NOMO-1 treated with DMSO at 0.1 percent for 48 hours (cell line): ENCODE measurements around the gene PALM.
"Not testable (repeated sequence)": the region's sequence is repeated elsewhere in the genome, so short reads cannot be mapped to it uniquely, and the experiment has no call there.

ENCODE experiments used
- DNase-seq: peaks from one replicate; lab custom pipeline; 2025; ENCODE audit not compliant: unreplicated experiment; lab: John Stamatoyannopoulos, UW

Gene PALM, protein sequence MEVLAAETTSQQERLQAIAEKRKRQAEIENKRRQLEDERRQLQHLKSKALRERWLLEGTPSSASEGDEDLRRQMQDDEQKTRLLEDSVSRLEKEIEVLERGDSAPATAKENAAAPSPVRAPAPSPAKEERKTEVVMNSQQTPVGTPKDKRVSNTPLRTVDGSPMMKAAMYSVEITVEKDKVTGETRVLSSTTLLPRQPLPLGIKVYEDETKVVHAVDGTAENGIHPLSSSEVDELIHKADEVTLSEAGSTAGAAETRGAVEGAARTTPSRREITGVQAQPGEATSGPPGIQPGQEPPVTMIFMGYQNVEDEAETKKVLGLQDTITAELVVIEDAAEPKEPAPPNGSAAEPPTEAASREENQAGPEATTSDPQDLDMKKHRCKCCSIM

DNA sequence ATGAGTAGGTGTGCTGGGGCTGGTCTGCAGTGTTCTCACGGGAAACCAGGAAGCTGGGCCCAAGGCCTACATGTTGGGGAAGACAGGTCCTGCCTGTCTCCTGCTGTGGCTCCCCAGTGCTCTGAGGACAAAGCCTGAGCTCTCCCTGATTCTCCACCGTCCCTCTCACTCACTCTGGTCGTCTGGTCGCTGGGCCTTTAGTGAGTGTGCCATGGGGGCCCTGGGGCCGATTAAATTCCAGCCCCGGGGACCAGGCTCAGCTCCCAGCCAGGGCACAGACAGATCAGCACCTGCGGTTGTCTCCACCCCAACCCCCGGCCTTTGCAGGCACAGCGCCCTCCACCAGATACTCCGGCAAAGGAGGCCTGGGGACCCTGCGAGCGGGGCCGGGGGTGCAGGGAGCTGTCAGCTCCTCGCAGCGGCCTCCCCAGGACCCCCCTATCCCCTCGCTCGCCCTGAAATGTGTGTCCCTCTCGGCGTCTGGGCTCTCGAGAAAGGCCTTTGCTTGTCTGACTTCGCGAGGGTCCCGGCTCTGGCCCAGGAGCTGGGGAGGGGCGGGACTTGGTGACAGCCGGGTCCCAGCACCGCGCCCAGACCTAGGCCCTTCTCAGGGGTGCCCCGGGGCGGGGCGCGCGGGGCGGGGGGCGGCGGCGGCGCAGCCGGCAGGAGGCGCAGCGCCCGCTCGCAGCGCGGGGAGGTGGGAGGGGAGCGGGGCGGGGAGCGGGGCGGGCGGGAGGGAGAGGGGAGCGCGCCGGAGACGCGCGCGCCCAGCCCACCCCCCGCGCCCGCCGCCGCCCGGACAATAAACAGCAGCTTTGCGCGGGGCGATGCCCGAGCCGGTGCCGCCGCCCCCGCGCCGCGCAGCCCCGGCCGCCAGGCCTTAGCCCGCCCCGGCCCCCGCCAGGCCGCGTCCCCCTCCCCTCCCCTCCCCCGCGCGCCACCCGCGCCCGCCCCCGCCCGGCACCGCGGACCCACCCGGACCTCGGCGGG, at the start of gene PALM:
Gene PALM, plus strand, starts transcription at position 782 of the 990 bp plus-strand sequence. CDS start 212 bp downstream, outside the sequence.
- DNase-seq: no peak

DNA sequence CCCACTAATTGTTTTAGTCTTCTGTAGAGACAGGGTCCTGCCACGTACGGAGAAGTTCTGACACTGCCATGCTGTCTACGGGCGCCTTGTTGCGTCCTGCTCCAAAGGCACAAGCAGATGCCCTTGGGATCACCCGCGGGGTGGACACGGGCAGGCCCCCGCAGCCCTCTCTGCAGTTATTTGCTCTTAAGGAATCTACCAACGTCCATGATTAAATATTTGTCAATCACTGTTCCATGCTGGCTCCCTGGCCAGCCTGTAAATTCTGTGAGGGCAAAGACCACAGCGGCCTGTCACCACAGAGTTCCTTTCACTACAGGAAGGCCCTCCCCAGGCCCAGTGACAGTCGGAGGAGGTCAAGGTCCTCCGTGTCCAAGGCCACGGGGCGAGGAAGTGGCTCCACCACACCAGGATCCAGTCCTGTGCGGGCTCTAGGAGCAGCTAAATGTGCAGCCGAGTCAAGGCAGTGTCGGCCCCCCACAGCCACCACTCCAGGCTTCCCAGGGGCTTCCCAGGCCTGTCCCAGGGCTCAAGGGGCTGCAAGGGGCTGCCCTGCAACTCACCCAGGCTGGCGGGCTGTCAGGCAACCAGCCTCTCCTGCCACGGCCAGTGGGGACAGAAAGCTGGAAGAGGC, 47.8 kb upstream of the PALM start:
- DNase-seq: no peak

DNA sequence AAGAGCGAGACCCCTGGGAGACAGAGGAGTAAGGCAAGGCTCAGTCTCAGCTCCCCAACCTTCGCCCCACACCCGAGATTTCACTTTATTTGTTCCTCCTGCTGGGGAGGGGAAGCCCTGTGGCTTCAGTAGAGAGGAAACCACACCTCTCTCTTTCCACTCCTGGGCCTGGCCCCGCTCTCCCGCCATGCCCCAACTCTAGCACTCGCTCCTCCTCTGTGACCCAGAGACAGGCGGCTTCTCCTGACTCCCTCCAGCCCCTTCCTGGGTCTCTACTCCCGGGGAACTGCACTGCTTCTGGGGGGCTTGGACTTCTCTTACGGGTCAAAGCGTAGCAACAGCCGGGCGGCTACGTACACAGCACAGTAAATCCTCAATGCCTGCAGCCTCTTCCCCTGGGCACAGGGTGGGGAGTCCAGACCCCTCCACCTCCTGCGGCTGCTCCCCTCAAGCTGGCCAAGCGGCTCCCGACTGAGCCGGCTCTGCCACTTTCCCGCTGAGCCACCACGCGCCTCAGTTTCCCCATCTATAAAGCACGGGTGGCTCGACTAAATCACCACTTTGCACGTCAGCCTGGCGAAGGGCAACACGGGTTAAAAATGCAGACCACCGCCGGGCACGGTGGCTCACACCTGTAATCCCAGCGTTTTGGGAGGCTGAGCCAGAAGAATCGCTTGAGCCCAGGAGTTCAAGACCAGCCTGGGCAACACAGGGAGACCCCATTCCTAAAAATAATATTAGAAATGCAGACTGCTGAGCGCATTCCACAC, 47.1 kb upstream of the PALM start:
- peak; percentile 53 for DNase-seq

DNA sequence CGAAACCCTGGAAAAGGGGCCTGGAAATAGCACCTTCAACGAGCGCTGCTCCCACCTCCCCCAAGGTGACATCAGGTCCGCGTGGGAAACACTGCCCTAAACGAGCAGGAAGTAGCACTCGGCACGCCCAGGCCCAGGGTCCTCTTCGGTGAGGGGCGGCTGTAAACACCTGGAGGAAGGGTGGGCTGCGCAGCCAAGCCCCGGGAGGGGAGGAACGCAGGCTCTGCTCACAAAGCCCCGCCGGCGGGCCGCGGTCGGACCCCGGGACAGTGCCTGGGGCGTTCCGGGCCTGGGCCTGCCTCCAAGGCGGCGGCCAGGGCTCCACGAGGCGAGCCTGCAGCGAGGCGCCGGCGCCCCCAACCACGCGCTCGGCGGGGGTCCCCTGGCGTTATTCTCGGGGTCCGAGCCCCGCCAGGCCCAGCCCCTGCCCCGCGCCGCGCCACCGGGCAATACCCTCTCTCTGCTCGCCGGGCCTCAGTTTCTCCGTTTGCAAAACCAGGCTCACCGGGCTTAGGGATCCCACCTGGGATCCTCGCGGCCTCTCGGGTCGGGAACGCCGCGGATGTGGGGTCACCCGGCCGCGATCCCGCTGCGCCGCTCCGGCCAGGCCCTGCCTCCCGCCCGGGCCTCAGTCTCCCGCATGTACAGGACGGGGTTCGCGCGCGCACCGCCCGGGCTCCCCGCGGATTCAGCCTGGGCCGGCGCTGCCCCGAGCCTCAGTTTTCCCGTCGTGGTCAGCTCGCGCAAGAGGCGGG, 46.4 kb upstream of the PALM start:
- peak; percentile 56 for DNase-seq

DNA sequence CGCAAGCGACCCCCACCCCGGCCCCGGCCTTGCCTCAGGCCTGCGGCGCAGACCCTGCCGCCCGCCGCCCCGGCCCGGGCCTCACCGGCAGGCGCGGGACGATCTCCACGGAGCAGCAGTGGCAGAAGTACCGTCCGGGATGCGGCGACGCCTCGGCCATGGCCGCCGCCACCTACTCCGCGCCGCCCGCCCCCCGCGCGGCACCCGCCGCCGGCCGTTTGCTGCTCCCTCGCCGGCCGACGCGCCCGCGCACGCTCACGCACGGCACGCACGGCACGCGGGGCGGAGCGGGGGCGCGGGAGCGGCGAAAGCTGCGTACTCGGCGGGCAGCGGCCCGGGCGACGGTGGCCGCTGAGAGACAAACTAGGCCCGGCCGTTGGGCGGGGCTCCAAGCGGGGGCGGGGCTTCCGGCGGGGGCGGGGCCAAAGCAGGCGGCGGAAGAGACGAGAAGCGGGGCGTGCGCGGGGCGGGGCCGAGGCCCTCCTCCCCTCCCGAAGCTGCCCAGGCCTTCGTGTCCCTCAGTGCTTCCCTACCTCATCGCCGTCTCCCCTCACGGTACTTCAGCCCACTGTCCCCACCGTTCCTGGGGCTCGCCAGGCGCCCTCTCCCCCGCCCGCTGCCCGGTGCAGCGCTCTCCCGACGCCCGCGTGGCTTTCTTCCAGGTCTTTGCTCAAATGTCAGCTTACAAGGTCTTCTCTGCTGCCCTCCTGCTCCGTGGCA, 45.6 kb upstream of the PALM start, which contains the start of gene RNF126:
Gene RNF126, minus strand, starts transcription at position 253 of the 720 bp plus-strand sequence. Its CDS starts 93 bp downstream, at position 160.
- DNase-seq: peak; percentile 89

DNA sequence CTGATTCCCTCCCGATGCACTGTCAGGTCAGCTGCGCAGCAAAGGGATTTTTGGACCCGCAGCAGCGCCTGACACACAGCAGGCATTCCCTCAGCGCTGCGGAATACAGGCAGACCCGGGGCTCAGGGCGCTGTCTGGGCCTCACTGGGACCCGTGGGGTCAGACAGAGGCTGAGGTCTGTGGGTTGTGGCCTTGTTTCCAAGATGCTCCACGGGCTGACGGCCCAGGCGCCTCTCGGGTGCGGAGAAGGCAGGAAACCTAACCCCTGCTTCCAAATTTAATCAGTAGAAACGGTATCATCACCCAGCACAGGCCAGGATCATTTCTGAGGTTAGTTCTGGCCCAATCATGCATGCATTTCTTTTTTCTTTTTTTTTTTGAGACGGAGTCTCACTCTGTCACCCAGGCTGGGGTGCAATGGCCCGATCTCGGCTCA, 45.0 kb upstream of the PALM start:
- no peak for DNase-seq

DNA sequence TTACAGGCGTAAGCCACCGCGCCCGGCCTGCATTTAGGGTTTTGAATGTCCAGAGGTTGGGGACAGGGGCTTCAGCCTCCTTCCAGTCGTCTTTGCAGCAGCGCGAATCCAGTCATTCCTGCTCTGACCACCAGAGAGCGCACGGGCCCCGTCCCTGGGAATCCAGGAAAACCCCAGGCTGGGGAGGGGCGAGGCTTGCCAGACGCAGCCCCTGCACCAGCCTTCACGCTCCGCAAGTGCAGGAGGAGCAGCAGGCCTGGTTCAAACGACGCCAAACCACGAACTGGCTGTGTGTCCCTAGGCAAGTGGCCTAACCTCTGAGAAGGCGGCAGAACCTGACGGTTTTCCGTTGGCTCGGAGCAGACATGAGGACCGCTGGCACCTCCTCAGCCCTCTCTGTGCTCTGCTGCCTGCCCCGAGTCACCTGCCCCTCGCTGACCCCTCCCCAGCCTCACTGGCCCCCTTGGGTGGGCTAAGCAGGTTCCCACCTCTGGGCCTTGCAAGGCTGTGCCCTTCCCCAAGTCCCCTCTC, 43.8 kb upstream of the PALM start:
- peak; percentile 54 for DNase-seq

DNA sequence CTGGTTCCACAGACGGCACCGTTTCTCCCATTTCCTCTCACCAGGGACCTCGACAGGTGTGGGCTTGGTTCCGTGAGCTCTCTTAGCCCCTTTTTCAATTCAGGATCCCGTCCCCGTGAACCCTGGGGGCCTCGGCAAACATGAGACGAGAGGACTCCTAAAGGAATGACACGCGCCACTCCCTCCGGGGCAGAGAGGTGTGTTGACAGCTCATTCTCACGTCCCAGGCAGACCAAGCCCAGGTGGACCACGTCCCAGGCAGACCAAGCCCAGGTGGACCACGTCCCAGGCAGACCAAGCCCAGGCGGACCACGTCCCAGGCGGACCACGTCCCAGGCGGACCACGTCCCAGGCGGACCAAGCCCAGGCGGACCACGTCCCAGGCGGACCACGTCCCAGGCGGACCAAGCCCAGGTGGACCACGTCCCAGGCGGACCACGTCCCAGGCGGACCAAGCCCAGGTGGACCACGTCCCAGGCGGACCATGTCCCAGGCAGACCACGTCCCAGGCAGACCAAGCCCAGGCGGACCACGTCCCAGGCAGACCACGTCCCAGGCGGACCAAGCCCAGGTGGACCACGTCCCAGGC, 41.7 kb upstream of the PALM start:
- not testable (repeated sequence) for DNase-seq

DNA sequence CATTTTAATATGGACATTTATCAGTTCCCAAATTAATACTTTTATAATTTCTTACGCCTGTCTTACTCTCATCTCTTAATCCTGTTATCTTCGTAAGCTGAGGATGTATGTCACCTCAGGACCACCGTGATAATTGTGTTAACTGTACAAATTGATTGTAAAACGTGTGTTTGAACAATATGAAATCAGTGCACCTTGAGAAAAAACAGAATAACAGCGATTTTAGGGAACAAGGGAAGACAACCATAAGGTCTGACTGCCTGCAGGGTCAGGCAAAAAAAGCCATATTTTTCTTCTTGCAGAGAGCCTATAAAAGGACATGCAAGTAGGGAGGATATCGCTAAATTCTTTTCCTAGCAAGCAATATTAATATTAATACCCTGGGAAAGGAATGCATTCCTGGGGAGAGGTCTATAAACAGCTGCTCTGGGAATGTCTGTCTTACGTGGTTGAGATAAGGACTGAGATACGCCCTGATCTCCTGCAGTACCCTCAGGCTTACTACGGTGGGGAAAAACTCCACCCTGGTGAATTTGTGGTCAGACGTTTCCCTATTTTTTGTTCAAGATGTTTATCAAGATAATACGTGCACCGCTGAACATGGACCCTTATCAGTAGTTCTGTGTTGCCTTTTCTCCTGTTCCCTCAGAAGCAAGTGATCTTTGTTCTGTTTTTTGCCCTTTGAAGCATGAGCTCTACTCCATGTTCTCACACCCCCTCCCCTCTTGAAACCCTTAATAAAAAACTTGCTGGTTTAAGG, 39.9 kb upstream of the PALM start:
- DNase-seq: not testable (repeated sequence)

DNA sequence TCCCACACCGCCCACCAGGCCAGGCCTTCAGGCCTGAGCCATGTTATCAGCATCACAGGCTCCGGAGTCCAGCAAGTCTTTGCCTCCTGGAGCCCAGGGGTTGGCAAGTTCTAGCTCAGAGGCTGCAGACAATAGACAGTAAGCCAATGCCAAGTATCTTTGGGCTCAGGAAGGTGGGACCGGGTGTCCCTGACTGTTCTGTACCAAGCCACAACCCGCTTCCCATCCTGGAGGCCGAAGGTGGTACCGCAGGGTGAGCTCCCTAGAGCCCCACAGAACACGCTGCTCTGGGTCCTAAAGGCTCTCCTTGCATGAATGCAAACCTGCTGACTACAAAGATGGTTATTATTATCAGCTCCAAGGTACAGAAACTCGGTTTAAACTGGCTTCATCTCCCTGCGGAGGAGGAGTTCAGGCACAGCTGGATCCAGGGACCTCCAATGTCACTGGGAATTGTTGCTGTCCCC, 38.1 kb upstream of the PALM start:
- DNase-seq: no peak

DNA sequence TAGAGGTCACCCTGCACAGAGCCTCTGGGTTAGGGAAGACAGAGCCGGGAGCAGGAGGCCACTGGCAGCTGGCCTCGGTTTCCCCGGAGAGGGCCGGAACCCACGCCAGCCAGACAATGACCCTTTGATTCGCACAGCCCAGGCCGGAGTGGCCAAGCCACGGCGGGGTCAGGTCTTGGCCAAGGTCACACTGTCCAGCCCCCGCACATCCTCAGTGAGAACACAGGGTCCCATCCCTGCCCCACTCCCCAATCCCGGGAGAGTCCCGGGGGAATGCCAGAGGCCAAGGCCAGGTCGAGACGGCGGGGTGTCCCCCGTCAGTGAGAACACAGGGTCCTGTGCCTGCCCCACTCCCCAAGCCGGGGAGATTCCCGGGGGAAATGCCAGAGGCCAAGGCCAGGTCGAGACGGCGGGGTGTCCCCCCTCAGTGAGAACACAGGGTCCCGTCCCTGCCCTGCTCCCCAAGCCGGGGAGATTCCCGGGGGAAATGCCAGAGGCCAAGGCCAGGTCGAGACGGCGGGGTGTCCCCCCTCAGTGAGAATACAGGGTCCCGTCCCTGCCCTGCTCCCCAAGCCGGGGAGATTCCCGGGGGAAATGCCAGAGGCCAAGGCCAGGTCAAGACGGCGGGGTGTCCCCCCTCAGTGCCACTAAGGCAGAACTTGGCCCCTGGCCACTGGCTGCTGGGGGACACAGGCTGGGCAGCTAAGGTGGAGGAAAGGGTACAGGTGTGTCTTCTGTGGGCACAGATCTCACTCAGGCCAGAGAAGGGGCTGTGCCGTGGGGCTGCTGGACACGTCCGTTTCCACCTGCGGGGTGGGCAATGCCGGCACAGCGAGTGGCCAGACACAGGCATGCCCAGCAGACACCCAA, 34.2 kb upstream of the PALM start:
- DNase-seq: no peak

DNA sequence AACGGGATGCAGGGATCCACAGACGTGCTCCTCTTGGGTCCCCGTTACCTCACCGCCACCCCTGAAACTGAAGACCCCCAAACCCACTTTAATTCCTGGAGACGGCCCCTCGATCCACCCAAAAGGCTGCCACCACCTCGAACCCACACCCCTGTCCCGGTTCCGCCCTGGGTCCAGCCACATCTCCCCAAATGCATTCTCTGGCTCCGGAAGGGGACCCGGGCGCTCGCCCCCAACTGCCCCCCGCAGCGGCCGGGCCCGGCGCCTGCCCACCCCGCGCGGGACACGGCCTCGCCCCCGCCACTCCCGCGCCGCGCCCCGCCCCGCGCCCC, 32.8 kb upstream of the PALM start:
- DNase-seq: no peak

DNA sequence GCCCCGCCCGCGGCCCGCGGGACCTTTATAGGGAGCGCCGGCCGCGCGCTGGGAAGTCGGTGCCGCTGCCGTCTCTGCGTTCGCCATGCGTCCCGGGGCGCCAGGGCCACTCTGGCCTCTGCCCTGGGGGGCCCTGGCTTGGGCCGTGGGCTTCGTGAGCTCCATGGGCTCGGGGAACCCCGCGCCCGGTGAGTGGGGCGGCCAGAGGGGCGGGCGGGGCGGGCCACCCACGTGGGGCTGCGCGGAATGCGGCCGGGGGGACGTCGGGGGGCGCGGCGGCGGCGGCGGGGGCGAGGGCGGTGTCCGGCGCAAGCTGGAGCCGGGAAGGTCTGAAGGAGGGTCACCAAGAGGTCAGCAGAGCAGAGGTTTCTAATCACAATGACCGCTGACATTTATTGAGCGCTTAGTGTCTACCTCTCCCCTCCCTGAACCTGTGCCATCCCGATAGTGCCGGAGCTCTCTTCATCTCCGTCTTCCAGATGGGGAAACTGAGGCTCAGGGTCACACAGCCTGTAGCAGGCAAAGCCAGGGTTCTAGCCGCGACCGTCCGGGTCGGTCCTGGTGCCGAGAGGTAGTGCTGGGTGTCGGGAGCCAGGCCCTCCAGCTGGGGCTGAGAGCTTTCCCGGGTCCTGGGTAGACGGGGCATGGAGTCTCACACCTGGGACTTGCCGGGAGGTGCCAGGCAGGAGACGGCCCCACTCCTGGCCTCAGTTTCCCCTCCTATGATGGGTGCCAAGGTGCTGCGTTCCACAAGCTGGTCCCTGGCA, 32.2 kb upstream of the PALM start, which contains the start of gene FSTL3:
Gene FSTL3, plus strand, starts transcription at position 54 of the 767 bp plus-strand sequence. Its CDS starts 32 bp downstream, at position 86.
- no peak for DNase-seq

DNA sequence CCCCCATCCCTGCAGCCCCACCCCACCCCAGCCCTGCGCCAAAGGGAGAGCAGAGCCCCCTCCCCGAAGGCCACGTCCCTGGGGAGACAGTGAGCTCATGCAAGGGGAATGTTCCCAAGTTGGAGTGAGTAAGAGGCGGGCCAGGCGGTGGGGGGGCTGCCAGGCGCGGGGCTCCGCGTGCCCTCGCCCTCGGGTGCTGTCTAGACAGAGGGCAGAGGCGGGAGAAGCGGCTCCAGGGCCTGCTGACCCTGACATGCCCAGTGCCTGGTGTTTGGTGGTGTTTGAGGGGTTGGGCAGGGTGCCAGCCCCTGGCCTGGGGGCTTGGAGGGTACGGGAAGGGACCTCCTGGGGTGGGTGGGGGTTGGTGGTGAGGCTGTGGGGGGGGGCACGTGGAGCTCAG, 31.5 kb upstream of the PALM start:
- no peak for DNase-seq

DNA sequence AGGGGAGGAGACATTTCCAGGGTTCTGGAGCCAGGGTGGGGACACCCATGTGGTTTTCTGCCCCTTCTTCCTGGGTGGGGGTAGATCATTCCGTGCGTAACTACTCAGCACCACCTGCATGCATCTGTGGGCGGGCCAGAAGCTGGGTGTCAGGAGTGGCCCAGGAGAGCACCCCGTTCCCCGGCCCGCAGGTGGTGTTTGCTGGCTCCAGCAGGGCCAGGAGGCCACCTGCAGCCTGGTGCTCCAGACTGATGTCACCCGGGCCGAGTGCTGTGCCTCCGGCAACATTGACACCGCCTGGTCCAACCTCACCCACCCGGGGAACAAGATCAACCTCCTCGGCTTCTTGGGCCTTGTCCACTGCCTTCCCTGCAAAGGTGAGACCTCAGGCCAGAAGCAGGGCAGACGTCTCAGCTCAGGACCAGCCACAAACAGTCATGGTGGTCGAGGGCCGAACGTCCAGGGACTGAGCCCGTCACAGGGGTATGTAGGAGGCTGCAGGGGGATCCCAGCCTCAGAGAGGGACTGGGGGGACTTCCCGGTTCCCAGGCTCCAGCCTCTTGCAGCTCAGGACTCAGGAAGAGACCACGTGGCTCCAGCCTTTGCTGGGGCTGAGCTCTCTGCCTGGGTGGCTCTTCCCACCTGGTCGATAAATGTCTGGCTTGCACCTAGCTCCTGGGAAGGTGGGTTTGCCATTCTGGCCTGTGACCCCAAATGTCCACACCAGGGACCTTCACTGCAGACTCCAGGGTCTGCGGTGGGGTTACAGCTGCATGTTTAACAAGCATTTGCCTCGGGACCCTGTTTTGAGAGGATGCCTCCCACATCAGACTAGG, 30.9 kb upstream of the PALM start:
- no peak for DNase-seq
